Middle frontal gyrus (tissue), 1 donor: ENCODE data around the gene NUP98.
A peak's percentile ranks its signal among the peaks of the same experiment; 100 is the strongest.
"Not testable (repeated sequence)": the region's sequence is repeated elsewhere in the genome, so short reads cannot be mapped to it uniquely, and the experiment has no call there.

Experiments
- DNase-seq: peaks from one replicate; pipeline ENCODE4 v3.0.0-alpha.2; 2015; ENCODE audit warnings: low spot score; ENCODE audit errors: extremely low spot score

Gene NUP98

GRCh38 chr11:3826721-3827120, 29.4 kb upstream of the NUP98 start:
- peak; percentile 60 for DNase-seq

- no peak for DNase-seq
These were observed 28.3 kb upstream of the NUP98 start for GRCh38 chr11:3825473-3826154.

GRCh38 chr11:3824714-3825472, 27.5 kb upstream of the NUP98 start:
- no peak for DNase-seq

GRCh38 chr11:3823762-3824506, 26.6 kb upstream of the NUP98 start:
- DNase-seq: no peak

GRCh38 chr11:3823303-3823702, 25.9 kb upstream of the NUP98 start:
- DNase-seq: no peak

- no peak for DNase-seq
These were observed 25.0 kb upstream of the NUP98 start for GRCh38 chr11:3822312-3822711.

- no peak for DNase-seq
These were observed 23.6 kb upstream of the NUP98 start for GRCh38 chr11:3820971-3821370.

GRCh38 chr11:3817181-3817800, 19.9 kb upstream of the NUP98 start:
- DNase-seq: no peak

GRCh38 chr11:3816673-3817072, 19.3 kb upstream of the NUP98 start:
- DNase-seq: no peak

- no peak for DNase-seq
These were observed 18.5 kb upstream of the NUP98 start for GRCh38 chr11:3815845-3816244.

GRCh38 chr11:3814832-3815231, 17.5 kb upstream of the NUP98 start:
- DNase-seq: not testable (repeated sequence)

- DNase-seq: no peak
These were observed 13.6 kb upstream of the NUP98 start for GRCh38 chr11:3810951-3811350.

GRCh38 chr11:3810446-3810845, 13.1 kb upstream of the NUP98 start:
- DNase-seq: no peak

GRCh38 chr11:3809624-3809928, 12.2 kb upstream of the NUP98 start:
- no peak for DNase-seq

- DNase-seq: no peak
These were observed 11.7 kb upstream of the NUP98 start for GRCh38 chr11:3808861-3809623.

GRCh38 chr11:3807909-3808860, 10.8 kb upstream of the NUP98 start, which contains the start of gene PGAP2:
Gene PGAP2 (plus strand): TSS chr11:3808560. CDS start chr11:3811260, 2,700 bp downstream.
- DNase-seq: no peak

GRCh38 chr11:3803726-3804495, 6.6 kb upstream of the NUP98 start:
- DNase-seq: no peak

- no peak for DNase-seq
These were observed 4.8 kb upstream of the NUP98 start for GRCh38 chr11:3802011-3802790.
